RKO (cell line): ENCODE measurements around the gene RIN2.
"Not testable (repeated sequence)": the region's sequence is repeated elsewhere in the genome, so short reads cannot be mapped to it uniquely, and the experiment has no call there.

Source experiments
- DNase-seq: peaks from one replicate; pipeline ENCODE4 v3.0.0-alpha.2; 2016; ENCODE audit warnings: low spot score

The RIN2 gene

DNA sequence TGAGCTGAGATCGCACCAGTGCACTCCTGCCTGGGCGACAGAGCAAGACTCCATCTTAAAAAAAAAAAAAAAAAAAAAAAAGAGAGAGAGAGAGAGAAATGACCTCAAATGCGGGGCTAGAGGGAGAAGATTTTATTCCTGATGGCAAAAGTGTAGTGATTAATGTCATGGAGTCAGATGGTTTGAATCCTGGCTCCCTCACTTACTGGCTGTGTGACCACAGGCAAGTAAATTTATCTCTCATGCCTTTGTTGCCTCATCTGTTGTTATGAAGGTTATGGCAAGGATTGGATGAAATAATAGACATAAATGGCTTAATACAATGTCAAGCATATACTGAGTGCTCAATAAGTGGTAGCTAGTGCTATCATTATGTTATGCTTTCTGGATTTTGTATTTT lies 29.3 kb downstream of the RIN2 start:
- no peak for DNase-seq

GRCh38 chr20:19789009-19789408 lies 31.0 kb downstream of the RIN2 start:
- DNase-seq: no peak

DNA sequence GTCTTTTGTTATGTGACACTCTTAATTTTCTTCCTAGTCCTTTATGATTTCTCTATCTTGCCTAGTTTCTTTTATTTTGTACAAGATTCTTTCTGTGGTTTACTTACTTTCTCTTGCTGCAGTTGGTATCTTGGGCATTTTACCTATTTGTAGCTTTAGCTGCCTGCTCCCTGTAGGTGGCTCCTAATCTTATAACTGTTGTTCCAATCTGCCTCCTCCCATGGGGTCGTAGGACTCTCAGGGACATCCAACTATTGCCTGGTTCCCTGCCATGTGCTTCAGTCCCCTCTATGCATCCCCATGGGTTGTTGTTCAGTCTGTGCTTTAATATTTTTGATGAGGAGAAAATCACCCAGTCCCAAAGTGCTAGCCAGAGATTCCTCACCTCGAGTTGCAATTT lies 31.4 kb downstream of the RIN2 start:
- no peak for DNase-seq

DNA sequence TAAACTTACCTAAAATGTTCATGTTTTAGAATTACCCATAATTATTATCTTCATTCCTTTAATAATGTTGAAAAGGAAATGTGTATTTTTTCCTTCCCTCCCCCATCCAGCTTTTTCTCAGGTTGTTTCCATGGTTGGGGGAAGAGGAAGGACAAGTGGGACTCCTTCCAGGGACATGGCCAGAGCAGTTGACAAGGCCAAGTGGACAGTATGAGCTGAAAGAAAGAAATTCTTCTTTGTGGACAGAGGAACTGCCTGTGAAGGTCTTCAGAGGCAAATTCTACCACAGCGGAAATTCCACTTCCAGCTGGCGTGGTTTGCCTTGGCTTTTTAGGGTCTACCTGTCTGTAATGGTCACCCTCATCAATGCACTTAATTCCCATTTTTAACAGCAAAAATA lies 33.8 kb downstream of the RIN2 start:
- no peak for DNase-seq

- DNase-seq: no peak
Observed at GRCh38 chr20:19793716-19794115, 35.7 kb downstream of the RIN2 start.

- DNase-seq: no peak
Observed at GRCh38 chr20:19794941-19795340, 36.9 kb downstream of the RIN2 start.

DNA sequence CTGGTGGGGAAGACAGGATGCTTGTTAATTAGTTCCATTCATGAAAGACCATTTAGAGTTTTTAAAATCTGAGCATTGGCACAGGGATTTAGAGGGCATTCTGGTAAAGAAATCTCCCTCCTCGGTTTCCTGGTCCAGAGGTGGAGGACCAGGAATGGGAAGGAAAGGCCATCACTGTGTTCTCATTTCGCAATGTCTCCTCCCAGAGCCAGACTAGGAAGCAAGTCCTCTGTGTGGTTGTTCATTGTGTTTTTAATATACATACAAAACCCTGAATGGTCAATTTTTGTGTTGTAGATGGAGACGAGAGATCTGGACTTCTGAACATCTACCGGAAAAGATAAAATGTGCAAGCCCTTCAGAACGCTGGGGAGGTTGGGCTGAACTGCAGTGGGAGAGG lies 41.3 kb downstream of the RIN2 start:
- DNase-seq: no peak

DNA sequence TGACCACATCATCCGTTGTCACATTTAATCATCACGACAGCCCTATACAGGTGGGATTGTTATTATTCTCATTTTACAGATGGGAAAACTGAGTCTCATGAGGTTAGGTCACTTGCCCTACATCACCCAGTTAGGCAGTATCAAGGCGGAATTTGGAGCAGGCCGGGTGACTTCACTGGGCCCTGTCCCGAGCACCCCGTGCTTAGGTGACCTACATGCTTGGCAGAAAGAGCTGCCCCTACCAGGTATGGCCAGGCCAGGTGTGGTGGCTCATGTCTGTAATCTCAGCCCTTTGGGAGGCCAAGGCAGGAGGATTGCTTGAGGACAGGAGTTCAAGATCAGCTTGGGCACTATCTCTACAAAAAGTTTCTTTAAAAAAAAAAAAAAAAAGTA lies 44.0 kb downstream of the RIN2 start:
- no peak for DNase-seq

- DNase-seq: no peak
Observed at GRCh38 chr20:19802492-19803158, 44.6 kb downstream of the RIN2 start.

DNA sequence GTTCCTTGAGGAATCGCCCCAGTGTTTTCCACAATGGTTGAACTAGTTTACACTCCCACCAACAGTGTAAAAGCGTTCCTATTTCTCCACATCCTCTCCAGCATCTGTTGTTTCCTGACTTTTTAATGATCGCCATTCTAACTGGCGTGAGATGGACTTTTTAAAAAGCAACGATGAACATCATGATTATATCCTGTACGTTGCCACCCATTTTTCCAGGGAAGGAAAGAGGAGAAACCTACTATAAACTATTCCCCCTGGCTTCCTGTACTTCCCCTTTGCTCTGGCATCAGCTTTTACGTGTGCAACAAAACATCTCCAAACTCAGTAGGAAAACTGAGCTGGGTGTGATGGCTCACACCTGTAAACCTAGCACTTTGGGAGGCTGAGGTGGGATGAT lies 48.2 kb downstream of the RIN2 start:
- not testable (repeated sequence) for DNase-seq

DNA sequence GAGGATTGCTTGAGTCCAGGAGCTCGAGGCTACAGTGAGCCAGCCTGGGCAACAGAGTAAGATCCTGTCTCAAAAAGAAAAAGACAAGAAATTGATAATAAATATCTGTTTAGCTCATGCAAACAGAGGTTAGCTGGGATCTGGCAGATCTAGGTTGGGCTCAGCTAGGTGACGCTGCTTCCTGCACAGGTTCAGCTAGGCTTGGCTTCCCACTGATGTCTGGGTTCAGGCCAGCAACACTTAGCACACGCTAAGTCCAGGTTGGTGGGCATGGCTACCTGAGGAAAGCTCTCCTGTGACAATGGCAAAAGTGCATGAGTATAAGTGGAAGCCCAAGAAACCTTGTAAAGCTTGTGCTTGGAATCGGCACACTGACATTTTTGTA lies 48.7 kb downstream of the RIN2 start:
- no peak for DNase-seq

GRCh38 chr20:19807191-19807945 lies 49.3 kb downstream of the RIN2 start:
- no peak for DNase-seq
